Measurements from ENCODE around the gene POLR2L. TPM values are rescaled to one million over a fixed set of nuclear protein-coding genes. Genes with fewer than 3 reads are reported as not detected.

The POLR2L gene
- 10 to 100 TPM; 45.6 to 90.3 (median 64.7) TPM for total RNA-seq

- no peaks in the 10 kb centered on the region for H3K9me3 ChIP-seq
- peak within 1 kb of the TSS; percentile 88 to 98 (median 94) for H3K27ac ChIP-seq
- intact Hi-C loops (cut with DNase I), result no loop called here
- DNase-seq, result peak; percentile 49
- H3K36me3 ChIP-seq, result peaks cover 19 to 33% (median 19%) of the 10 kb centered on the region in 3 donors
- no CpG with 5 or more reads among the region's 87 CpGs for WGBS, 2 donors
- peaks cover 43 to 92% (median 63%) of the 10 kb centered on the region in 3 donors for H3K4me1 ChIP-seq
- TF ChIP-seq CTCF (IDR thresholded peaks at IDR 0.05) (peak in 1 of 6 experiments; percentile 53), POLR2A (IDR thresholded peaks at IDR 0.05) (peak in 2 of 4 donors; percentile 81 to 90)
- peak within 1 kb of the TSS; percentile 67 to 97 (median 87) for H3K4me3 ChIP-seq
- peaks cover 0 to 6% (median 0%) of the 10 kb centered on the region in 4 donors for H3K27me3 ChIP-seq
Observed at GRCh38 chr11:842370-843002, at the start of gene POLR2L, which contains the start of gene TSPAN4. Gene POLR2L, minus strand, starts transcription at chr11:842529. Its CDS starts 21 bp downstream, at chr11:842508. Gene TSPAN4, plus strand, starts transcription at chr11:842852. Its CDS starts 7,453 bp downstream, at chr11:850305.

GRCh38 chr11:890794-891540, 48.6 kb upstream of the POLR2L start:
- DNase-seq, result no peak
- 86 to 93% methylated on average over 3 to 5 of the region's 27 CpGs for WGBS, 2 donors
- peaks cover 0 to 57% (median 7%) of the 10 kb centered on the region in 3 donors for H3K36me3 ChIP-seq

GRCh38 chr11:889687-890475, 47.6 kb upstream of the POLR2L start:
- Histone ChIP-seq H3K4me1 (no peaks in the 10 kb centered on the region), H3K4me3 (no peak overlapping the region), H3K36me3 (peaks cover 0 to 65% (median 7%) of the 10 kb centered on the region in 3 donors), H3K27me3 (no peaks in the 10 kb centered on the region), H3K9me3 (no peaks in the 10 kb centered on the region), H3K27ac (no peak overlapping the region)
- TF ChIP-seq CTCF (IDR thresholded peaks at IDR 0.05) (no peak), POLR2A (IDR thresholded peaks at IDR 0.05) (no peak)
- intact Hi-C loops (cut with DNase I), result no loop called here
- 85 to 94% methylated on average over 8 to 14 of the region's 32 CpGs for WGBS, 2 donors
- DNase-seq, result no peak

More at GRCh38 chr11:890794-891540, 48.6 kb upstream of the POLR2L start:
- no peaks in the 10 kb centered on the region for H3K4me1 ChIP-seq
- intact Hi-C loops (cut with DNase I), result no loop called here
- no peaks in the 10 kb centered on the region for H3K9me3 ChIP-seq
- H3K4me3 ChIP-seq, result no peak overlapping the region
- H3K27ac ChIP-seq, result no peak overlapping the region
- no peaks in the 10 kb centered on the region for H3K27me3 ChIP-seq
- TF ChIP-seq POLR2A (IDR thresholded peaks at IDR 0.05) (no peak), CTCF (IDR thresholded peaks at IDR 0.05) (no peak)

GRCh38 chr11:889257-889656, 46.9 kb upstream of the POLR2L start:
- no peak for TF ChIP-seq CTCF (IDR thresholded peaks at IDR 0.05)
- Histone ChIP-seq H3K9me3 (no peaks in the 10 kb centered on the region), H3K4me1 (no peaks in the 10 kb centered on the region), H3K4me3 (no peak overlapping the region), H3K36me3 (peaks cover 0 to 69% (median 7%) of the 10 kb centered on the region in 3 donors), H3K27me3 (no peaks in the 10 kb centered on the region), H3K27ac (no peak overlapping the region)
- WGBS, 2 donors, result 92% methylated on average over 5 of the region's 13 CpGs; no CpG with 5 or more reads in 1 of the 2 donors
- no peak for DNase-seq
- intact Hi-C loops (cut with DNase I), result no loop called here
